ENCODE measurements around the gene GRM7.

Gene GRM7

DNA sequence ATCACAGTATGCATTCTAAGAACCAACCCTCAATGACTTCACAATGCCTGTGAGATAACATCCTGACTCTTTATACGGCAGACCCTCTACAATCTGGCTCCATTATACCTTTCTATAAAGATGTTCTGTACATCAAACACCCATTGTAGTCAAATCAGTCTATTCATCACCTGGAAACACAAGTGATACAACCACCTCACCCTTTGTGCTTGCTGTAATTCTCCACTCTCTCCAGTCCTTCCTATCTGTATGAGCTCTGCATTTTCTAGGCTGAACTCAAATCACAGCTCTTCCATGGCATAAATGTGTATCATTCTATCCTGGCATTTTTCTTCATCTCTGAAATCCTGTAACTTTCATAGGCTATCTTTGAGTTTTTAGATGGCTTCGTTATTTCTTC is 539.4 kb downstream of the GRM7 start:
- Histone ChIP-seq H3K27ac (ENCODE audit: low read depth, low read length) (no peak overlapping the region), H3K9me3 (ENCODE audit: insufficient read depth, low read depth, low read length) (no peaks in the 10 kb centered on the region), H2BK12ac (ENCODE audit: low read length) (no peak overlapping the region), H3K36me3 (ENCODE audit: control insufficient read depth in 1 of 2, insufficient read depth in 2 of 2, low read length in 2 of 2) (no peaks in the 10 kb centered on the region), H3K79me2 (ENCODE audit: control insufficient read depth, insufficient read depth, low read length, poor library complexity) (no peaks in the 10 kb centered on the region), H4K8ac (ENCODE audit: low read depth, low read length) (no peak overlapping the region), H3K4me2 (ENCODE audit: low read length) (no peak overlapping the region), H2AK5ac (ENCODE audit: low read length) (no peak overlapping the region), H3K79me1 (ENCODE audit: low read length) (no peaks in the 10 kb centered on the region), H3K4ac (ENCODE audit: low read depth, low read length) (no peak overlapping the region), H3K27me3 (ENCODE audit: insufficient read depth, low read length) (no peaks in the 10 kb centered on the region), H4K12ac (ENCODE audit: low read depth, low read length) (no peak overlapping the region), H3K9ac (ENCODE audit: low read length) (no peak overlapping the region), H2AFZ (ENCODE audit: insufficient read depth, low read length, poor library complexity) (no peak overlapping the region), H3K23ac (ENCODE audit: low read length) (no peak overlapping the region), H4K91ac (ENCODE audit: low read depth, low read length) (no peak overlapping the region), H3K4me1 (ENCODE audit: control insufficient read depth in 1 of 2, insufficient read depth in 2 of 2, low read length in 2 of 2) (no peaks in the 10 kb centered on the region), H3K14ac (ENCODE audit: low read length) (no peak overlapping the region), H2BK120ac (ENCODE audit: insufficient read depth, low read length, poor library complexity) (no peak overlapping the region), H3K4me3 (ENCODE audit: low read depth, low read length) (no peak overlapping the region), H2BK5ac (ENCODE audit: low read depth, low read length, poor library complexity) (no peak overlapping the region), H3K18ac (ENCODE audit: low read length) (no peak overlapping the region)
- DNase-seq, result no peak
- no CpG with 5 or more reads among the region's 2 CpGs for WGBS (ENCODE audit: extremely low coverage, insufficient coverage, insufficient read length)

DNA sequence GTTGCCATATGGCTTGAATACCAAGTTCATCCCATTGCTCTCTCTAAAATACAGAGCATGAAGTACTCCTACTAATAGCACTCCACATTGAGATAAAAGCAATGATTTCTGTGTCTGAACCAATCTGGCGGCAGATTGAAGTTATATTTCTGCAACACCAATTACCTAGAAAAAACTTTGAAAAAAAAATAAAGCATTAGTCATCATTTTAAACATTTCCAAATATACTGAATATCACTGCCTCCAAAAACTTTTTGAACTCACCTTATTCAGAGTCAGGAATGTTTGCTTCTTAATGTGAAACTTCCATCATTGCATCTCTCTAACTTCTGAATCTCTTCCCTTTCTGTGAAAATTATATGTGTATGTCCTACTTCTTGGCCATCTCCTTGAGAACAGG is 540.5 kb downstream of the GRM7 start:
- no peak for DNase-seq

DNA sequence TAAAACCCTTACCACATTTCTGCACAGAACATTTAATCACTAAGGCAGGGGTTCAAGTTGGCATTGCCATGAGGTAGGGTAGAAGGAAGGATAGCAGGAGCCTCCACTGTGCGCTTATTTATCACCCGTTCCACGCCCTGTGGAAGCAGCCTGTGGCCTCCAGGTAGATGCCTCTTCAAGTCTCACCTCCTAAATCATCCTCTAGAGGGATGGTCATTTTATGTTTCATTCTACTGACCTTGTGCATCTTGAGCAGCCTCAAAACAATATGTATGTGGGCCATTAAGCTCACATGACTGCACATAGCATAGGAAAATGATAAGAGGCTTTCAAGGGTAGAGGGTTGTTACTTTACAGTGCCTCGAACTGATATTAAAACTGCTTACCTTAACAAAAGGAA is 546.2 kb downstream of the GRM7 start:
- H2AK5ac ChIP-seq (ENCODE audit: low read length), result no peak overlapping the region
- no peaks in the 10 kb centered on the region for H3K9me3 ChIP-seq (ENCODE audit: insufficient read depth, low read depth, low read length)
- H3K4me3 ChIP-seq (ENCODE audit: low read depth, low read length), result no peak overlapping the region
- H4K8ac ChIP-seq (ENCODE audit: low read depth, low read length), result no peak overlapping the region
- no peaks in the 10 kb centered on the region for H3K79me1 ChIP-seq (ENCODE audit: low read length)
- no peak for DNase-seq
- H3K4ac ChIP-seq (ENCODE audit: low read depth, low read length), result no peak overlapping the region
- H2AFZ ChIP-seq (ENCODE audit: insufficient read depth, low read length, poor library complexity), result no peak overlapping the region
- H3K4me1 ChIP-seq (ENCODE audit: control insufficient read depth in 1 of 2, insufficient read depth in 2 of 2, low read length in 2 of 2), result no peaks in the 10 kb centered on the region
- H3K23ac ChIP-seq (ENCODE audit: low read length), result no peak overlapping the region
- no peak overlapping the region for H3K4me2 ChIP-seq (ENCODE audit: low read length)
- no peak overlapping the region for H2BK5ac ChIP-seq (ENCODE audit: low read depth, low read length, poor library complexity)
- H3K18ac ChIP-seq (ENCODE audit: low read length), result no peak overlapping the region
- no peak overlapping the region for H2BK12ac ChIP-seq (ENCODE audit: low read length)
- no CpG with 5 or more reads among the region's 4 CpGs for WGBS (ENCODE audit: extremely low coverage, insufficient coverage, insufficient read length)
- no peak overlapping the region for H3K27ac ChIP-seq (ENCODE audit: low read depth, low read length)
- no peak overlapping the region for H4K12ac ChIP-seq (ENCODE audit: low read depth, low read length)
- H3K27me3 ChIP-seq (ENCODE audit: insufficient read depth, low read length), result no peaks in the 10 kb centered on the region
- H3K79me2 ChIP-seq (ENCODE audit: control insufficient read depth, insufficient read depth, low read length, poor library complexity), result no peaks in the 10 kb centered on the region
- H2BK120ac ChIP-seq (ENCODE audit: insufficient read depth, low read length, poor library complexity), result no peak overlapping the region
- no peaks in the 10 kb centered on the region for H3K36me3 ChIP-seq (ENCODE audit: control insufficient read depth in 1 of 2, insufficient read depth in 2 of 2, low read length in 2 of 2)
- no peak overlapping the region for H4K91ac ChIP-seq (ENCODE audit: low read depth, low read length)
- no peak overlapping the region for H3K9ac ChIP-seq (ENCODE audit: low read length)
- H3K14ac ChIP-seq (ENCODE audit: low read length), result no peak overlapping the region

More for the DNA sequence above, 540.5 kb downstream of the GRM7 start:
- Histone ChIP-seq H3K27ac (ENCODE audit: low read depth, low read length) (no peak overlapping the region), H4K12ac (ENCODE audit: low read depth, low read length) (no peak overlapping the region), H2BK12ac (ENCODE audit: low read length) (no peak overlapping the region), H3K4ac (ENCODE audit: low read depth, low read length) (no peak overlapping the region), H2BK120ac (ENCODE audit: insufficient read depth, low read length, poor library complexity) (no peak overlapping the region), H4K8ac (ENCODE audit: low read depth, low read length) (no peak overlapping the region), H3K23ac (ENCODE audit: low read length) (no peak overlapping the region), H2AK5ac (ENCODE audit: low read length) (no peak overlapping the region), H3K4me2 (ENCODE audit: low read length) (no peak overlapping the region), H3K4me1 (ENCODE audit: control insufficient read depth in 1 of 2, insufficient read depth in 2 of 2, low read length in 2 of 2) (no peaks in the 10 kb centered on the region), H3K9me3 (ENCODE audit: insufficient read depth, low read depth, low read length) (no peaks in the 10 kb centered on the region), H3K14ac (ENCODE audit: low read length) (no peak overlapping the region), H3K18ac (ENCODE audit: low read length) (no peak overlapping the region), H3K79me1 (ENCODE audit: low read length) (no peaks in the 10 kb centered on the region), H3K79me2 (ENCODE audit: control insufficient read depth, insufficient read depth, low read length, poor library complexity) (no peaks in the 10 kb centered on the region), H4K91ac (ENCODE audit: low read depth, low read length) (no peak overlapping the region), H3K4me3 (ENCODE audit: low read depth, low read length) (no peak overlapping the region), H3K27me3 (ENCODE audit: insufficient read depth, low read length) (no peaks in the 10 kb centered on the region), H3K9ac (ENCODE audit: low read length) (no peak overlapping the region), H3K36me3 (ENCODE audit: control insufficient read depth in 1 of 2, insufficient read depth in 2 of 2, low read length in 2 of 2) (no peaks in the 10 kb centered on the region), H2BK5ac (ENCODE audit: low read depth, low read length, poor library complexity) (no peak overlapping the region), H2AFZ (ENCODE audit: insufficient read depth, low read length, poor library complexity) (no peak overlapping the region)
- WGBS (ENCODE audit: extremely low coverage, insufficient coverage, insufficient read length), result no CpG with 5 or more reads among the region's 1 CpG

DNA sequence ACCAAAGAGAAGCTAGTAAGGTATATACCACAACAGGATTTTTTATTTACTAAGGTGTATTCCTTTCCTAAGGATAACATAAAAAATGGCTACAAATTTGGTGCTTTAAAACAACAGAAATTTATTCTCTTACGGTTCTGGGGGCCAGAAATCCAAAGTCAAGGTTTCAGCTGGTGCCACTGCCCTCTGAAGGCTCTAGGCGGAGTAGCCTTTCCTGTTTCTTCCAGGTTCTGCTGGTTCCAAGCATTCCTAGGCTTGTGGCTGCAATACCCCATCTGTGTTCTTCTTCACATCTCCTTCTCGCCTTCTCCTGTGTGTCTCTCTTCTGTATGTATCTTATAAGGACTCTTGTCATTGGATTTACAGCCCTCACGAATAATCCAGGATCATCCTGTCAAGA is 549.9 kb downstream of the GRM7 start:
- Histone ChIP-seq H3K4me2 (ENCODE audit: low read length) (no peak overlapping the region), H2AFZ (ENCODE audit: insufficient read depth, low read length, poor library complexity) (no peak overlapping the region), H3K36me3 (ENCODE audit: control insufficient read depth in 1 of 2, insufficient read depth in 2 of 2, low read length in 2 of 2) (no peaks in the 10 kb centered on the region), H3K79me2 (ENCODE audit: control insufficient read depth, insufficient read depth, low read length, poor library complexity) (no peaks in the 10 kb centered on the region), H4K12ac (ENCODE audit: low read depth, low read length) (no peak overlapping the region), H2AK5ac (ENCODE audit: low read length) (no peak overlapping the region), H3K27ac (ENCODE audit: low read depth, low read length) (no peak overlapping the region), H3K4ac (ENCODE audit: low read depth, low read length) (no peak overlapping the region), H3K4me3 (ENCODE audit: low read depth, low read length) (no peak overlapping the region), H4K91ac (ENCODE audit: low read depth, low read length) (no peak overlapping the region), H3K9ac (ENCODE audit: low read length) (no peak overlapping the region), H2BK120ac (ENCODE audit: insufficient read depth, low read length, poor library complexity) (no peak overlapping the region), H3K27me3 (ENCODE audit: insufficient read depth, low read length) (no peaks in the 10 kb centered on the region), H3K23ac (ENCODE audit: low read length) (no peak overlapping the region), H3K9me3 (ENCODE audit: insufficient read depth, low read depth, low read length) (no peaks in the 10 kb centered on the region), H3K79me1 (ENCODE audit: low read length) (no peaks in the 10 kb centered on the region), H3K4me1 (ENCODE audit: control insufficient read depth in 1 of 2, insufficient read depth in 2 of 2, low read length in 2 of 2) (no peaks in the 10 kb centered on the region), H3K14ac (ENCODE audit: low read length) (no peak overlapping the region), H2BK5ac (ENCODE audit: low read depth, low read length, poor library complexity) (no peak overlapping the region), H3K18ac (ENCODE audit: low read length) (no peak overlapping the region), H4K8ac (ENCODE audit: low read depth, low read length) (no peak overlapping the region), H2BK12ac (ENCODE audit: low read length) (no peak overlapping the region)
- no peak for DNase-seq
- WGBS (ENCODE audit: extremely low coverage, insufficient coverage, insufficient read length), result no CpG with 5 or more reads among the region's 4 CpGs
